ENCODE results near the gene PPP2R2D. TPM values are rescaled to one million over a fixed set of nuclear protein-coding genes. Genes with fewer than 3 reads are reported as not detected.
"Not testable (repeated sequence)": the region's sequence is repeated elsewhere in the genome, so short reads cannot be mapped to it uniquely, and the experiment has no call there.

Gene PPP2R2D
- total RNA-seq, 2 experiments from 2014 or later: 30.0 to 39.3 TPM

DNA sequence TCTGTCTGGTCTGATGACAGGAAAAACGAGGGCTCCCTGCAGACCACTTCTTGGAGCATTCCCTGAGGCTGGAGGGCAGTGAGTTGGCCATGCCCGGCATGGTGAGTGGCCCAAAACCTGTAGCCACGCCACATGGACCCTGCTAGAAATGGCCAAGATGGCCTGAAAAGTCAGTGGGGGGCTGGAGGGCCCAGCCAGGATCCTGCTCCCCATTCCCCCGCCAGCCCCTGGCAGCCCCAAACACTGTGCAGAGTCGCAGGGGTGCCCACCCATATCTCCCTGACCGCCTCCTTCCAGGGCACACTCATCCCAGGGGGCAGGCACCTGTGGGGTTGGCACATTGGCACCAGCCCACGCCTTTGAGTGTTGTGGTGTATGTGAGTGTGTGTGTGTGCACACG is 18.7 kb upstream of the PPP2R2D start:
- no peaks in the 10 kb centered on the region for H3K36me3 Mint-ChIP-seq (ENCODE audit: low read depth)
- POLR2A ChIA-PET: no interaction called here
- no peak overlapping the region for H3K4me3 Mint-ChIP-seq
- H3K27ac Mint-ChIP-seq: no peak overlapping the region
- peaks cover 5% of the 10 kb centered on the region for H3K27me3 Mint-ChIP-seq
- DNase-seq: no peak
- no peak for ATAC-seq
- no peaks in the 10 kb centered on the region for H3K9me3 Mint-ChIP-seq (ENCODE audit: low read depth)
- H3K4me1 Mint-ChIP-seq: peaks cover 12% of the 10 kb centered on the region
- CTCF ChIA-PET: no interaction called here
- intact Hi-C loops (cut with DNase I, micrococcal nuclease): no loop called here

DNA sequence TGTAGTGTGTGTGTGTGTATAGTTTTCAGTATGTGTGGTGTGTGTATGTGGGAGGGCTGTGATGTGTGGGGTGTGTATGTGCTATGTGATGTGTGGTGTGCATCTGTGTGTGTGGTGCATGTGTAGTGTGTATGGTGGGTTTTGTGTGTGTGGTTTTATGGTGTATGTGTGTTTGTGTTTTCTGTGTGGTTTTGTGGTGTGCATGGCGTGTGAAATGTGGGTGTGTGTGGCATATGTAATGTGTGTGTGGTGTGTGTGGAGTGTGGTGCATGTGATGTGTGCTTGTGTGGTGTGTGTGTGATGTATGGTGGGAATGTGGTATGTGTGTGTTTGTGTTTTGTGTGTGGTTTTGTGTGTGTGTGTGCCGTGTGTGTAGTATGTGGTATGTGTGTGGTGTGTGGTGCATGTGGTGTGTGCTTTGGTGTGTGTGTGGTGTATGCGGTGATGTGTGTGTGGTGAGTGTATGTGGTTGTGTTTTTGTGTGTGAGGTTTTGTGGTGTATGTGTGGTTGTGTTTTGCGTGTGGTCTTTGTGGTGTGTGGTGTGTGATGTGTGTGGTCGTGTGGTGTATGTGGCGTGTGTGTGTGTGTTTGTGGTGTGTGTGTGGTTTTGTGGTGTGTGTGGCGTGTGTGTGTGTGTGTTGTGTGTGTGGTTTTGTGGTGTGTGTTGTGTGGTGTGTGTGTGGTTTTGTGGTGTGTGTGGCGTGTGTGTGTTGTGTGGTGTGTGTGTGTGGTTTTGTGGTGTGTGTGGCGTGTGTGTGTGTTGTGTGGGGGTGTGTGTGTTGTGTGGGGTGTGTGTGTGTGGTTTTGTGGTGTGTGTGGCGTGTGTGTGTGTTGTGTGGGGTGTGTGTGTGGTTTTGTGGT is 18.0 kb upstream of the PPP2R2D start:
- no peak for ATAC-seq
- Mint-ChIP-seq H3K27me3 (peaks cover 4% of the 10 kb centered on the region), H3K27ac (no peak overlapping the region), H3K4me1 (peaks cover 14% of the 10 kb centered on the region), H3K36me3 (ENCODE audit: low read depth) (no peaks in the 10 kb centered on the region), H3K4me3 (no peak overlapping the region), H3K9me3 (ENCODE audit: low read depth) (no peaks in the 10 kb centered on the region)
- ChIA-PET POLR2A (no interaction called here), CTCF (interaction anchor here (0.7 kb wide), 2 partner anchors 28 to 263 kb away, joined by 3 to 4 read pairs; no protein-coding TSS in a partner anchor)
- DNase-seq: no peak
- intact Hi-C loops (cut with DNase I, micrococcal nuclease): no loop called here

DNA sequence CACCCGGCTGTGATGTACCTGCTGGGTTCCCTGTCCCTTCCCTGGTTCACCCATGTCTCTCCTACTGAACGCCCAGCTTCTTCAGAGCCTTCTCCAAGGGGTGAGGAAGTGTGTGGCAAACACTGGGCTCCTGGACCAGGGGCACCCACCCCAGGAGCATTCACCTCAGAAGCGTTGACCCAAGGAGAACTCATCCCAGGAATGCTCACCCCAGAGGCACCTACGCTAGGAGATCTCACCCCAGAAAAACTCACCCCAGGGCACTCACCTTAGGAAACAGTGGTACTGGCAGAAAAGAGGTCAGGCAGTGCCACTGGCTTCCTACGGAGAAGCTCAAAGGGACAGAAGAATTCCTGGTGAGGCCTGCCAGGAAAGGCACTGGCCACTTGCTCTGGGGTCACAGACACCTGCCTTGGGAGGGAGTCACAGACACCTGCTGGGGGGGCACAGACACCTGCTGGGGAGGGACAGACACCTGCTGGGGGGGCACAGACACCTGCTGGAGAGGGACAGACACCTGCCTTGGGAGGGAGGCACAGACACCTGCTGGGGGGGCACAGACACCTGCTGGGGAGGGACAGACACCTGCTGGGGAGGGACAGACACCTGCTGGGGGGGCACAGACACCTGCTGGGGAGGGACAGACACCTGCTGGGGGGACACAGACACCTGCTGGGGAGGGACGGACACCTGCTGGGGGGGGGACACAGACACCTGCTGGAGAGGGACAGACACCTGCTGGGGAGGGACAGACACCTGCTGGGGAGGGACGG is 17.0 kb upstream of the PPP2R2D start:
- ATAC-seq; H3K9me3 Mint-ChIP-seq (ENCODE audit: low read depth); H3K27me3 Mint-ChIP-seq; H3K27ac Mint-ChIP-seq; DNase-seq; POLR2A ChIA-PET; H3K36me3 Mint-ChIP-seq (ENCODE audit: low read depth); intact Hi-C loops (cut with DNase I, micrococcal nuclease); H3K4me3 Mint-ChIP-seq: not testable (repeated sequence)
- peaks cover 17% of the 10 kb centered on the region for H3K4me1 Mint-ChIP-seq
- CTCF ChIA-PET: interaction anchor here (0.7 kb wide), 2 partner anchors 29 to 262 kb away, joined by 3 to 4 read pairs; no protein-coding TSS in a partner anchor

- H3K36me3 Mint-ChIP-seq (ENCODE audit: low read depth): no peaks in the 10 kb centered on the region
- H3K9me3 Mint-ChIP-seq (ENCODE audit: low read depth): no peaks in the 10 kb centered on the region
- ChIA-PET POLR2A (interaction anchor here (0.6 to 0.9 kb wide), 2 partner anchors 16 to 654 kb away, joined by 3 read pairs; no protein-coding TSS in a partner anchor), CTCF (interaction anchor here (0.6 to 2.5 kb wide), 23 partner anchors 8 to 1708 kb away, joined by 3 to 52 read pairs (median 4); partner anchors contain the start of gene PPP2R2D)
- peaks cover 2% of the 10 kb centered on the region for H3K27me3 Mint-ChIP-seq
- peaks cover 17% of the 10 kb centered on the region for H3K4me1 Mint-ChIP-seq
- no peak overlapping the region for H3K4me3 Mint-ChIP-seq
- DNase-seq: peak; percentile 91
- intact Hi-C loops (cut with DNase I, micrococcal nuclease): loop anchor here (1.0 to 5.0 kb wide), 7 partner anchors 42 to 257 kb away; partner anchors contain the start of gene BNIP3 (in 1 of the 2)
- peak; percentile 97 for ATAC-seq
- no peak overlapping the region for H3K27ac Mint-ChIP-seq
These were observed 15.2 kb upstream of the PPP2R2D start for GRCh38 chr10:131885391-131886165.

DNA sequence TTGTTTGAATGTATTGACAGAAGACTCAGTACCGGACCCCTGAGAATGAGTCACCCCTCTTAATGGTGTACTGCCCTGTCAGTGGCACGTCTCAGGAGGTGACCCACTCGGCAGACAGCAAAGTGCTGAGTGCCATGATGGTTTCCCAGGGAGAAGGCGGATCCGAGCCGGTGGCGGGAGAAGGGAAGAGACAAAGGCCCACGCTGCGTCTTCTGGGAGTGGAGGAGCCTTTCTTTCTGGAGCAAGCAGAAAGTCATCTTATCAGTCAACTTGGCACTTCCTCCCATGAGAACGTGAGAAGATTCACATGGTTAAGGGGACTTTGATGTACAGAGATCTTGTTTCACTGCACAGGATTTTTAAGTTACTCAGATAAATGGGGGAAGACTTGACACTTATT is 14.6 kb upstream of the PPP2R2D start:
- H3K27ac Mint-ChIP-seq: peak overlapping the region; percentile 29
- H3K4me1 Mint-ChIP-seq: peaks cover 17% of the 10 kb centered on the region
- intact Hi-C loops (cut with DNase I, micrococcal nuclease): loop anchor here in 1 of 2 experiments (5.0 kb wide), 3 partner anchors 41 to 256 kb away; partner anchors contain the start of gene BNIP3
- no peaks in the 10 kb centered on the region for H3K36me3 Mint-ChIP-seq (ENCODE audit: low read depth)
- H3K27me3 Mint-ChIP-seq: peaks cover 2% of the 10 kb centered on the region
- H3K9me3 Mint-ChIP-seq (ENCODE audit: low read depth): no peaks in the 10 kb centered on the region
- ChIA-PET CTCF (interaction anchor here (0.6 to 2.5 kb wide), 23 partner anchors 9 to 1708 kb away, joined by 3 to 52 read pairs (median 4); partner anchors contain the start of gene PPP2R2D), POLR2A (interaction anchor here (0.6 kb wide), 1 partner anchor 654 kb away, joined by 3 read pairs; no protein-coding TSS in a partner anchor)
- H3K4me3 Mint-ChIP-seq: no peak overlapping the region
- ATAC-seq (no peak), DNase-seq (no peak)

- intact Hi-C loops (cut with DNase I, micrococcal nuclease): loop anchor here in 1 of 2 experiments (5.0 kb wide), 3 partner anchors 39 to 254 kb away; partner anchors contain the start of gene BNIP3
These were observed 12.6 kb upstream of the PPP2R2D start for GRCh38 chr10:131888186-131888604.

GRCh38 chr10:131889755-131890154 is 11.1 kb upstream of the PPP2R2D start:
- intact Hi-C loops (cut with DNase I, micrococcal nuclease): loop anchor here in 1 of 2 experiments (5.0 kb wide), 3 partner anchors 38 to 253 kb away; partner anchors contain the start of gene BNIP3
- Mint-ChIP-seq H3K27me3 (no peaks in the 10 kb centered on the region), H3K36me3 (ENCODE audit: low read depth) (no peaks in the 10 kb centered on the region), H3K9me3 (ENCODE audit: low read depth) (no peaks in the 10 kb centered on the region), H3K4me1 (peaks cover 17% of the 10 kb centered on the region), H3K27ac (no peak overlapping the region), H3K4me3 (no peak overlapping the region)
- ChIA-PET CTCF (interaction anchor here (0.7 to 1.6 kb wide), 2 partner anchors 10 to 133 kb away, joined by 4 to 5 read pairs; no protein-coding TSS in a partner anchor), POLR2A (no interaction called here)
- DNase-seq (no peak), ATAC-seq (no peak)

More at GRCh38 chr10:131888186-131888604, 12.6 kb upstream of the PPP2R2D start:
- H3K4me3 Mint-ChIP-seq: no peak overlapping the region
- H3K36me3 Mint-ChIP-seq (ENCODE audit: low read depth): no peaks in the 10 kb centered on the region
- peaks cover 17% of the 10 kb centered on the region for H3K4me1 Mint-ChIP-seq
- DNase-seq (no peak), ATAC-seq (no peak)
- H3K27ac Mint-ChIP-seq: no peak overlapping the region
- CTCF ChIA-PET: interaction anchor here (0.6 to 1.7 kb wide), 5 partner anchors 12 to 181 kb away, joined by 3 to 6 read pairs (median 4); no protein-coding TSS in a partner anchor
- POLR2A ChIA-PET: no interaction called here
- no peaks in the 10 kb centered on the region for H3K9me3 Mint-ChIP-seq (ENCODE audit: low read depth)
- H3K27me3 Mint-ChIP-seq: peaks cover 2% of the 10 kb centered on the region

DNA sequence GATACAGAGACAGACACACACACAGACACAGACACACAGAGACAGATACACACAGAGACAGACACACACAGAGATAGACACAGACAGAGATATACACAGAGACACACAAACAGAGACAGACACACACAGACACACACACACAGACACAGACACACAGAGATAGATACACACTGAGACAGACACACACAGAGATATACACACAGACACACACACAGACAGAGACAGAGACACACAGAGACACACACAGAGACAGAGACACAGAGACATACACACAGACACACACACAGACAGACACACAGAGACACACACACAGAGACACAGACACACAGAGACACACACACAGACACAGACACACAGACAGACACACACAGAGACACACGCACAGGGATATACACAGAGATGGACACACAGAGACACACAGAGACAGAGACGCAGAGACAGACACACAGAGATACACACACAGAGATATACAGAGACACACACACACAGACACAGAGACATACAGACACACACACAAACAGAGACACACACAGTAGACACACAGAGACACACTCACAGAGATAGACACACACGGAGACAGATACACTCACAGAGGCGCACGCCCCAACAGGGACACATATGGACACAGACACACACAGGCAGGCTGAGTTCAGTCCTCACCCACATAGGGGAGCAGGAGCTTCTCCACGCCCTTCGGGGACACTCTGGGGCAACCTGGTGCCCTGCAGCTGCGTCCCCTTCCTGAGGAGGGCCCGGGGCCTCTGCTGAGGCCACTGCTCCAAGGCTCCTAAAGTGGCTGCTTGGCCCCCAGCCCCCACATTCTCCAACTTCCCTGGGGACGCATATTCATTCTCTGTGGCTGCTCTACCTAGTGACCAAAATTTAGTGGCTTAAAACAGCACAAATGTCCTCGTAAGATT is 10.3 kb upstream of the PPP2R2D start:
- peaks cover 15% of the 10 kb centered on the region for H3K4me1 Mint-ChIP-seq
- no peaks in the 10 kb centered on the region for H3K36me3 Mint-ChIP-seq (ENCODE audit: low read depth)
- H3K4me3 Mint-ChIP-seq: no peak overlapping the region
- ChIA-PET CTCF (no interaction called here), POLR2A (no interaction called here)
- no peaks in the 10 kb centered on the region for H3K27me3 Mint-ChIP-seq
- H3K27ac Mint-ChIP-seq: no peak overlapping the region
- ATAC-seq: no peak
- DNase-seq: no peak
- no peaks in the 10 kb centered on the region for H3K9me3 Mint-ChIP-seq (ENCODE audit: low read depth)
- intact Hi-C loops (cut with DNase I, micrococcal nuclease): no loop called here

- no peak for DNase-seq
- intact Hi-C loops (cut with DNase I, micrococcal nuclease): no loop called here
- H3K9me3 Mint-ChIP-seq (ENCODE audit: low read depth): no peaks in the 10 kb centered on the region
- no peaks in the 10 kb centered on the region for H3K27me3 Mint-ChIP-seq
- peaks cover 13% of the 10 kb centered on the region for H3K4me1 Mint-ChIP-seq
- no peak overlapping the region for H3K27ac Mint-ChIP-seq
- no peak for ATAC-seq
- no peaks in the 10 kb centered on the region for H3K36me3 Mint-ChIP-seq (ENCODE audit: low read depth)
- no peak overlapping the region for H3K4me3 Mint-ChIP-seq
- ChIA-PET CTCF (no interaction called here), POLR2A (no interaction called here)
These were observed 9.4 kb upstream of the PPP2R2D start for GRCh38 chr10:131891196-131891928.

Measured in activated CD4-positive, alpha-beta T cell treated with anti-CD3 and anti-CD28 coated beads for 36 hours (primary cell).